Fibroblast of skin of scalp (primary cell): ENCODE measurements around the gene CPB2.

Source experiments
- DNase-seq: peaks from one replicate; pipeline ENCODE4 v3.0.0-alpha.2; 2013

CPB2 gene

DNA sequence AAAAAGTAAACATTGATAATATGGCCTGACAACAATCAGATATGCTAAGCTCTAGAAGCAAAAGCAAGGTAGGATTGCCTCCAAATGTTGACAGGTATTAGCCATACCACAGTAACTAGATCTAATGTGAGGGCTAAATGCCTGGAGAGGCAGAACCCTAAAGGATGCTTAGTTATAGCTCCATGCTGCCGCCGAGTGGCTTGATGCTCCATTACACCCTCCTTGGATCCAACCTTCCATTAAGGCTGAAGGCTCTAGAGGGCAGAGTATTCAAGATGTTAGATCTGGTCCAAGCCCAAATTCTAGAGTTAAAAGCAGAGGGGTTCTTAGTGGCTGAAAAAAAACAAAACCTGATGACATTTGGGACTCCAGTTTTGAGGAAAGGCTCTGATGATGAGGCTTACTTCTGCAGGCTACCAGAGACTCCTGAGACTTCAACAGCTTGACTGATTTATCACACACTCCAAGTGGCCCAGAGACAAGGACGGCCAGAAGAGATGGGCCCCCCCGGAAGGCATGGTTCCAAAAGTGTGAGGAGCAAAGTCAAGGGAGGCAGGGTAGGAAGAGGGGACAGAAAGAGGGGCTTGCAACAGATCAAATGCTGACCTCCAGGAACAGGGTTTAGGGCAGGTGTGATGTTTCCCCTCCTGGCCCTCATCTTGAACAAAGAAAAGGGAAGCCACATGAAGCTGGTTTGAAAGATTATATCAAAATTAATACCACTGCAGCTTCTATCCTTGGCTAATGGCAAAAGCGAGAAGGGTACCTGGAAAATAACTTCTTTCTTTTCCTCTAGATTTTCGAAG lies 21.9 kb upstream of the CPB2 start:
- peak; percentile 79 for DNase-seq

DNA sequence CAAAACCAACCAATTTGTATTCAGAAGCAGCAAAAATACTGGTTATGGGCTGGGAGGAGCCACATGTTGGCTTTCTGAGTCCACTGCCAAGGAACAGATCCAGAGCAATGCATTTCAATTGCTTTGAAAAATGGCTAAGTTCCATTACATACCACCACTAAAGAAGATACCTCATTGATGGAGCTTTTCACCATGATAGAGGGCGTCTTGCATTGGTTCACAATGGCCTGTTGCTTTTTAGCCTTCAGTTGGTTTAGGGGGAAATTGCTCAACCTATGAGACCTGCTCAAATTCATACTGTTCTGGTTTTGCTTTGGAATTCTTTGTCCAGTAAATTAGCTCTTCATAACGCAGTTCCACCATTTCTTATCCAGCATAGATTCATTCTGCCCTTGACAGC lies 21.2 kb upstream of the CPB2 start:
- DNase-seq: no peak

DNA sequence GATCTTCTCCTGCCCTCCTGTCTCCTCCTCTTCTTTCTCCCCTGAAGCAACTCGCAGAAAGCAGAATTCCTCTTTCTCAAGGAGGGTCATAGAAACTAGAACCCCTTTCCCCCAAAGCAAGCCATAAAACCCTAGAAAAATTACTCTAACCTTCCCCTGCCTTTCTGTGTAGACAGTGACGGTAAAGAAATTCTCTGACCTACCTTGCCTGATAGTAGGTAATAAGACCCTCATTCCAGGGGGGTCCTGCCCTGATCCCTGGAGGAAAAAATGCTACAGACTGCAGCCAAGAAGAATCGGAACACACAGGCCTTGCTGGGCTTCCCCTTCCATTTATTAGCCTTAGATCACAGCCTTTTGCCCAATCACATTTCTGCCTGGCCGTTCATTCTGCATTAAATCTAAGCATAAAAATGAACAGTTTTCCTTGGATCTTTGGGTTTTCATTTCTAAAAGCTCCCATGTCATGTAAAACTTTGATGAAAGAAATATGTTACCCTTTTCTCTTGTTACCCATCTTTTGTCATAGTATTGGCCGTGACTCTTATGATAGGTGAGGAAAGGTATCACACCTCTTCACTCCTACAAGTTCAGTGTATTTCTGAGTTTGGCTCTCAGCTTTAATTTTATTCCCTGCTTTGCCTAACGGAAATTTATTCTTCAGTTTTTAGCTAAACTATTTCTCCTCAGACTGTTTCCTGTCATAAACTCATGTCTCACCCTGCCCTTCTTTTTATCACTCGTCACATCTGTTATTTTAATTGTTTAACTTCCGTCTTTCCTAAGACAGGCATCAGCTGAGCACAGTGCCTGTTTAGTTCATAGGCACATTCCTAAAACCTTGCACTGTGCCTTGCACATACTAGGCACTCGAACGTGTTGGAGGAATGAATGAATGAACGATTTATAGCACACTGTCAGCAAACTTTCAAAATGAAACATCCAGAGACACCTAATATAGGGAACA lies 20.4 kb upstream of the CPB2 start:
- DNase-seq: no peak

DNA sequence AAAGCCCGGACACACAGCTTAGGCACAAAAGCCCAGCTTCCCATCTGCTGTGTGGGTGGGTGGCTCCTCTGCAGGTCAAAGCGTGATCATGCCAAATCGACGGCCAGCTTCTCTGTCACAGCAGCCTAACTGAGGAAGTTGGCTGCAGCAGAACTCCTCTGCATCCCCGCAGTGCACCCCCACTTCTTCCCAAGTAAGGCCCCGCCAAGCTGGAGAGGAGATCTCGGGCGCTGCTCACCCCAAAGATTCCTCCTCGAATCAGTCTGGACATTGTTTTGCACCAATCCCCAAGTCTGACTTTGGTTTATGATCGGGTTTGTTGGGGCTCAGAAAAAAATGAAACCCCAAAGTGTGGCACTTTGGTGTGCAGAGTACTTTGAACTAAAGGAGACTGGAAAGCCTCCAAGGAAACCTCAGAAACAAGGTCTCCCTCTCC lies 19.7 kb upstream of the CPB2 start:
- DNase-seq: no peak

DNA sequence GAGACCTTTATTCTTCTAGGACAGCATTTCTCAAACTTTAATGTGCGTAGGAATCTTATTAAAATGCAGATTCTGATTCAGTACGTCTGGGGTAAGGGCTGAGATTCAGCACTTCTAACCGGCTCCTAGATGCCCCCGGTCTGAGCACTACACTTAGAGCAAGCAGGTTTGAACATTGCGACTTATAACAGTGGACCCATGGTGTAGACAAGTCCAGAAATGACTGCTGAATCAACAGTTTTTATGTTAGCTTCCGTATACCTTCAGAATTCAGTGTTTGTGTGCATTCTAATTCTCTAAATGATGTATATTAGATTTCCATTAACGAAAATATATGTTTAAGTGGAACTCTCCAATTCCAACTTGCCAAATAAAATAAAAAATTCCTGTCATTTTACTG lies 17.5 kb upstream of the CPB2 start:
- DNase-seq: no peak

DNA sequence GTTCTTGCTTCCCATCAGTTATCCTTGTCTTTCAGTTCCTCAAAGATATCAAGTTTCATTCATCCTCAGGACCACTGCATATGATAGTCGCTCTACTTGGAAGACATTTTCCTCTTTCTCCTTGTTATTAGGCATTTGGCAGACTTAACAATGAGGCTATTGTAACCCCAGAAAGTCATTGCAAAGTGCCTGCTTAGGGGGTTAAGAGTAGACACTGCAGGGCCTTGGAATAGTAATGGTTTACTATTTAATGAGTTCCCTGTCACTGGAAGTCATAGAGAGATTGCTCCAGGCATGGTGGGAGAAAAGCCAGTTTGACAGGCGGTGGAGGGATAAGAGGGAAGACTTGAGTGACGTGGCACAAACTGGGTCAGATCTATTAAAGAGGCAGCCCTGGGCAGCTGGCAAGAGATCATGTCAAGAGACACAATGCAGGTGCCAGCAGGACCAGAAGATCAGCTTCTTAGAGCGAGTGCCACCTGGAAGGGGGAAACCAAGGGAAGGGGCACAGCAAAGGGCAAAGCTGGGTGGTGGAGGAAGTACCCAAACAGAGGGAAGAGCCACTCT lies 16.8 kb upstream of the CPB2 start:
- no peak for DNase-seq

DNA sequence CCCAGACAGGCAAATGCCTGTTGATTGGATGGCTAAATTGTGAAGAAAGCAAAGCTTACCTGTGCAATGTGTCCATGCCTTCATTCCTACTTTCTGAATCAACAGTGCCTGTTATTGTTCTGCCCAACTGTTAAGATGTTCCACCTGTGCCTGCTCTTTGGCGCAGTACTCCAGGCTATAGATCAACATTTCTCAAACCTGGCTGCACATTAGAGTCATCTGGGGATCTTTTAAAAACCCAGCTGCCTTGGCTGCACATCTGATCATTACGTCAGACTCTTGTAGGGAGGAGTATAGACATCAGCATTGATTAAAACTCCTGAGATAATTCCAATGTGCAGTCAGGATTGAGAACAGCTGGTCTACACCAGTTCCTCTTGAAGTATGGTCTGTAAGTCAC lies 16.2 kb upstream of the CPB2 start:
- DNase-seq: no peak

DNA sequence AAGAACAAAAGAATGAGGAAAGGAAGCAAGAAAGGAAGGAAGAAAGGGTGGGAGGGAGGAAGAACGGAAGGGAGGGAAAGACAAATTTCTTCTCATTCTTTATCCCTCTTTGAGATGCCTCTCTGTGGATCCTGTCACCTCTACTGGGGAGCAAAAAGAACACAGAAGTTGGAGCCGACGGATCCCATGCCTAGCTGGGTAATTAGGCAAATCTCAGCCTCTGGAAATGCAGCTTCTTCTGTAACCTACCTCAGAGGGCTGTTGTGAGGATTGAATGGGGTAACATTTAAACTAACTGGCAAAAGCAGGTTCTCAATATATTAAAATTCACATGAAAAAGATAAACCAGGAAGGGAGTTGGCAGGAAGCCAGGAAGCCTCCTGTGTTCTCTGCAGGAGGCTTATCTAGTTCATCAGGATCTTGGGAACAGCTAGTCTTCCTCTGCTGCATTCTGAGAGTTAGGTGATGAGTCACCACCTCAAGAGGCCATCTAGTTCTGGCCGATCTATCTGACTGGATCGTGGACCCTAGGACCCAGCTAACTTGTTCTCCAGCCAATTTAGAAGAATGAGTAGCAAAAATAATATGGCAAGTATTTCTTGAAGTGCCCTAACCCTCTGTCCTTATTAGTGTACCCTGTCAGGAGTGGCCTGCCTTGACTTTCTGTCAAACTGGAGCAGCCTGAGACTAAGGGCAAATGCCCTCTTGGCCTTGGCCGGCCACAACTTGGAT lies 15.2 kb upstream of the CPB2 start:
- DNase-seq: peak; percentile 76

DNA sequence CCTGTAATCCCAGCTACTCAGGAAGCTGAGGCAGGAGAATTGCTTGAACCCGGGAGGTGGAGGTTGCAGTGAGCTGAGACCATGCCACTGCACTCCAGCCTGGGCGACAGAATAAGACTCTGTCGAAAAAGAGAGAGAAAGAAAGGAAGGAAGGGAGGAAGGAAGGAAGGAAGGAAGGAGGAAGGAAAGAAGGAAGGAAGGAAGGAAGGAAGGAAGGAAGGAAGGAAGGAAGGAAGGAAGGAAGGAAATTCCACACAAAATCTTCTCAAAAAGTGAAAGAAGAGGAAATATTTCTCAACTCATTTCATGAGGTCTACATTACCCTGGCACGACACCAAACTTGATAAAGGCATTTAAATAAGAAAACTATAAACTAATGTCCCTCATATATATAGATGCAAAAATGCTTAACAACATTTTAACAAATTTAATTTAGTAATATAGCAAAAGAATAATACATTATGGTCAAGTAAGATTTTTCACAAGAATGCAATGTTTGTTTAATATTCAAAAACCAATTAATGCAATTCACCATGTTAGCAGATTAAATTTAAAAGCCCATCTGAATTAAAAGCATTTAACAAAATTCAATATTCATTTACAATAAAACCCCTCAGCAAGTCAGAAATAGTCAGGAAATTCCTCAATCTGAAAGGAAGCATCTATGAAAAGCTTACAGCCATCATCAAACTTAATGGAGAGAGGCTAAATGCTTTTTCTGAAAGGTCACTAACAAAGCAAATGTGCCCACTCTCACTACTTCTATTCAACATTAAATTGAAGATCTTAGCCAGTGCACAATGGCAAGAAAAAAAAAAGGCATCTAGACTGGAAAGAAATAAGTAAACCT lies 12.0 kb upstream of the CPB2 start:
- DNase-seq: no peak

DNA sequence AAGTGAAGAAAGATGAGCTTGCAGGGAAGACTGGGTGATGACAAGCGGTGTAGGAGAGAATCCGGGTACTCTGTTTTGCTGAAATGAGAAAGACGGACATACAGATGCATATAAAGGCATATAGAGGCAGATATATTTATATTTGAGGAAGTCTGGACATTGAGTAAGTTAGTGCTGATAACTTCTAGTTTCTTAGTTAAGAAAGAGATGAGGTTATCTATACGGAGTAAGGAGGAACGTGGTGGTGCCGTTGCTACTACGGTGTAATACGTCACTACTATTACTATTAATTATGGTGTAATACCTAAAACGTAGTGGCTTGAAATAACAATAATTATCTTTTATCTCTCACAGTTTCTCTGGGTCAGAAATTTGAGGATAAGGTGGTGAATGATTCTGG lies 9.8 kb upstream of the CPB2 start:
- DNase-seq: no peak

DNA sequence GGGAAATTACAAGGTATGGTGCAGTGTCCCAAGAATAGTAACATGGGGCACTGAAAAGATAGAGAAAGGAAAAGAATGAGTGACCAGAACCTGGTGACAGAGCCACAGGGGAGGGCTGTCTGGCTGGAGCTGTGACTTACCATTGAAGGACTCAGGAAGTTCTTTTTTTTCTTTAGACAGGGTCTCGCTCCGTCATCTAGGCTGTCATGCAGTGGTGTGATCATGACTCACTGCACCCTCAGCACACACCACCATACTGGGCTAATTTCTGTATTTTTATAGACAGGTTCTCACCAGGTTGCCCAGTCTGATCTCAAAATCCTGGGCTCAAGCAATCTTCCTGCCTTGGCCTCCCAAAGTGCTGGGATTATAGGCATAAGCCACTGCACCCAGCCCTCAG lies 8.8 kb upstream of the CPB2 start:
- DNase-seq: peak; percentile 21

DNA sequence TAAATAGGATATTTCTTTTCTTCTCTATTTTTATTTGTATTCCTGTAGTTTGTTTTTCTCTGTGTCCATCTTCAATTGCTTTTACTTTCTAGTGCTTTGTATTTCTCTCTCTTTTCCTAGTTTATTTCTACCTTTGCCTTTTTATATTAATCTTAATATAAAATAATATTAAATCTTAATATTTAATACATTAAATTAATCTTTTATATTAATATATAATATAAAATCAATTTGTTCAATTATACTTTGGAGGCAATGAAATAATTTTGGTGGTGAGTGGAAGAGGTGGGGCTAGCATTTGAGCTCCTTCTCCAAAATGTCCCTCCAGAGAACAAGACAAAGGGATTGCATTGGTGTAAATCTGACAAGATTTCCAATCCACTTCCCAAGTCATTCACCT lies 6.3 kb upstream of the CPB2 start:
- no peak for DNase-seq

DNA sequence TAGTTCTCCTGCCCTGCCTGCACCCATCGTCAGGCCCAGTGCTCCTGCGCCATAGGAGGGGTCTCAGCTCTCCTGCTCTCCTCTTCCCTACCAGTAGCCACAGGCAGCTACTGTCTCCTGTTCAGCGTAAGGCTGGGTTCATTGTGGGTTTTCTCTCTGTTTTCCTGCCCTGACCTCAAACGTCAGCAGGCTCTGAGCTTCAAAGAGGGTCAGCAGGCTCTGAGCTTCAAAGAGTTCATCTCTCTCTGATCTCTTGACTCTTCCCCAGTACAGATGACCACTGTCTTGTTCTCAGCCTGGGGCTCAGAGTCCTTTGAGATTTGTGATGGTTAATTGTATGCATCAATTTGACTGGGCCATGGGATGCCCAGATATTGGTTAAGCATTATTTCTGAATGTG lies 4.6 kb upstream of the CPB2 start:
- no peak for DNase-seq

DNA sequence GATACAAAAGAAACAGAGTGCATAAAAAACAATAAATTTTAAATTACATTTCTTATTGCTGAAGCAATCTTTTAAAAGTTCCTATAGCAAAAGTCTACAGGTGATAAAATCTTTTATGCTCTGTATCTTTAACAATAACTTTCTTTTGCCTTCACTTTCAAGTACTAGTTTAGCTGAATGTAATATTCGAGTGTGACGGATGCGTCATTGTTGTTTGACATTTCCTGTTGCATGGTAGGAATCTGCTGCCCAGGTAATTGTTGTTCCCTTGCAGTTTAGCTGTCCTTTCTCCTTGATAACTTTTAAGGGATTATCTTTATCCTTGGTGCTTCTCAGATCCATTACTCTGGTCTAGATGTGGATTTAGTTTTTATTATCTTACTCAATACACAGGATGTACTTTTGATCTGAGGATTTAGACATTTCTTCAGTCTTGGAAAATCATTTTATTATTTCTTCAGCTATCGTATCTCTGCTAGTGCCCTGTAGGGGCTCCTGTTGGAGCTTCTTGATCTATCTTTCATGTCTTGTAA lies 2.1 kb upstream of the CPB2 start:
- DNase-seq: no peak

DNA sequence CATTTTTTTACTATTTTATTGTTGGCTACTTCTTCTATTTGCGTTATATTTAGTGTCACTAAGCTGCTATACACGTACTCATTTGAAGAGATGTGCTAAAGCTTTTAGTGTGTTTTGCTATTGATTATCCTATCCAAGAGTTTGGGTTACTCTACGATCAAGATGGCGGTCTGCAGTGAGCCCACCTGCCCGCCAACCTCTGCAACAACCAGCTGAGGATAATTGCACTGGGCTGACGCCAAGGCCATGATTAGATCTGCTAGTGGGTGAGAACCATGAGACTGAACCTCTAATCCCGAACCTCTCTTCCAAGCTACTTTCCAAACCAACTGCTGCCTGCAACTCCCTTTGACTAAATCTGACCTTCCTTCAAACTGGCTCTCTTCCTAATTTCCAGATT lies 1.8 kb downstream of the CPB2 start:
- no peak for DNase-seq

DNA sequence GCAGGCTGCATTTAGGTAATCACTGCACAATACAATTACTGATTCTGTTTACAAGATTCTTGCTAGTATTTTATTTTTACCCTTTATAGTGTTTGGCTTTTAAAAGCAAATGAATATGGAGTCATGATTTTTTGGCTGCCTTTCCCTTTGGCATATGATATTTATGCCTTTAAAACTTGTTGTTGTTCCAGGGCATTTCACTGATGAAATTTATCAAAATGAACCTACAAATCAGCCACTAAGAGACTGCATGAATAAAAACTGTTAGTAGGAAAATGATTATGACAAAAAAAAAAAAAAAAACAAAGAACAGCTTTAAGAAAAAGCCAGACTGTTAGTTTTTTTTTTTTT lies 2.6 kb downstream of the CPB2 start:
- no peak for DNase-seq

DNA sequence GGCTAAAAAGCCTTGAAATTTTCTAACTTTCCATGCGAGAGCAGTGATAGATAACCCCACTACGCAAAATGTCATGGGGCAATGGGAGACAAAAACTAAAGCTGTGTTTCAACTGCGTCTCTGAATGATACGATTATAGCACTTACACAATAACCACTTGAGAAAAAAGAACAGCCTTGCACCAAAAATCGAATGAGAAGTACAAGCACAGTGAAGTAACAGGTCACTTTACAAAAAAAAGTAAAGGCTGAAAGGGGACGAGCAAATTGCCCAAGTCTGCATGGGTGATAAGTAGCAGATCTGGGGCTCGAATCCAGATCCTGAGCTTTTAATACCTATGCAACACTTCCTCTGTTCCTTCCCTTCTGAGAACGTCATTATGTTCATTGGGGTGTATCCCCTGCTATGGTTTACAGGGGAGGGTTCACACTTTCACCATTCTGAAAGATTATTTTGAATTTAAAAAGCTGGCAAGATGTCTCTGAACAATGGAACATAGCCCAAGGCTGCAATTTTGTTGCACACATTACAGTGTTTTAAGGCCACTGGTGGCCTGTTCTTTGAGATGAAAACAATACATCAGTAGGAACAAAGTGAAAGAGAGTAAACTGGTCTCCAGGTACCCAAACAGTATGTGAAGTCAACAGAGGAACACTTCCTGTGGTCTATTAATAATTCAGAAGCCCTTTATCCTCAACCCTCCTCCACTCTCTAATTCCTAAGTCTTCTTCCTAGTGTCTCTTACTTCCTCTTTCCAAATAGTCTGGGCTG lies 3.2 kb downstream of the CPB2 start:
- DNase-seq: no peak

DNA sequence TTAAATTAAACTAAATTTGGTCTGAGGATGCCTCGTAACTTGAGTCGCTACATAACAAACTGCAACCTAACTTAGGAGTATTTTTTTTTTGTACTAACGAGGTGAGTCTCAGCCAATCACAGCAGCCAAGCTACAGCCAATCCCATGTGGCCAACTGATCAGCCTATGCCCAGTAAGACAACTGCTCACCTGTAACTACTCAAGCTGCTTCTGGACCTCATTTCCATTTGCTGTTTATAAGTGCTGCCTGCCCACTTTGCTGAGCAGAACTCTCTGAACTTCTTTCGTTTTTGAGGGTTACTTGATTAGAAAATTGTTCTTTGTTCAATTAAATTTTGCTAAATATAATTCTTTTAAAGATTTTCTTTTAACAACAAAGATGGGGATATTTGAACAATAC lies 3.8 kb downstream of the CPB2 start:
- no peak for DNase-seq

DNA sequence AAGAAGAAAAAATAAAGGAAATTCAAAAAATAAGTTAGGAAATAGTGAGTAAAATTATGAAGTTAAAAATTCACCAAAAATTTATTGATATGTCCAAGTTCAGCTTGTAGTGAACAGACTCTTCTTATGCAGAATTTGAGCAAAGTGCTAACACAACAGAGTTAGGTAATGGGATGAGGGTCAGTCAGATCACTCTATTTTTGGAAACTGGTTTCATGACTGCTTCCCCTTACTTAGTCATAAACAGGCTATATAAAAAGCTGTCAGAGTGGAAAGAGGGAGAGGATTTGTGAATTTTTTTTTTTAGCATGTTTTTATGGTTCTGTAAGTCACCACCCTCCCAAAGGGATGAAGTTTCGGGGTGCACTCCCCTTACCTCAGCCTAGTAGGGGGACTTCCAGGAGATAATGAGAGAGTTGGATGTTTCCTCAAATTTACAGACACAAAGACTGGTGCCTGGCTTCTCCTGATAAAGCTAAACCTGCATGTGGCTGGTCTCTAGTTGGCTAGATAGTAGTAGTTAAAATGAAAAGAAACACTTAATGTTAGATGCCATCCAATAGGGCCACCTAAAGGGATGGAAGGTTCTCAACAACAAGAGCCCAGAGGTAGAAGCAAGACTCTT lies 4.5 kb downstream of the CPB2 start:
- no peak for DNase-seq

DNA sequence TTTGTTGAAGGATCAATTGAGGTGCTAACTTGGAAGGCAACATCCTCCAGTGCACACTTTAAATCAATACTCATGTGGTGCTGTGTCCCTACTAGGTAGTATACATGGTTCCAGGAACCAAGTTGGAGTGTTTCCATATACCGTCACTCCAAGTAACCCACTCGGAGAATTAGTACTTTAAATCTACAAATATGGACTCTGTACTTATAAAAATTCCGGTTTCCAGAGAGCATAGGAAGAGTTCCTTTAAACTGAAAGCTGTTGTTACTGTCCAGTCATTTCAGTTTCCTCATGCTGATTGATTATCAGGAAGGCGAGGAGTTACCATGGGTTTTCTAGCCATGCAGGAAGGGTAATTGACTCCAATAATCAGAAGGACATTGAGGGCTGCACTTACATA lies 7.2 kb downstream of the CPB2 start:
- no peak for DNase-seq
